GM18517 (cell line): ENCODE measurements around the gene STIP1.
"Not testable (repeated sequence)": the region's sequence is repeated elsewhere in the genome, so short reads cannot be mapped to it uniquely, and the experiment has no call there.

Experiments used
- ATAC-seq: cut with Tn5 transposase; IDR thresholded peaks from one replicate; pipeline ENCODE4 v1.9.1; 2021; ENCODE audit warnings: mild to moderate bottlenecking, moderate library complexity; ENCODE audit not compliant: unreplicated experiment

Gene STIP1

DNA sequence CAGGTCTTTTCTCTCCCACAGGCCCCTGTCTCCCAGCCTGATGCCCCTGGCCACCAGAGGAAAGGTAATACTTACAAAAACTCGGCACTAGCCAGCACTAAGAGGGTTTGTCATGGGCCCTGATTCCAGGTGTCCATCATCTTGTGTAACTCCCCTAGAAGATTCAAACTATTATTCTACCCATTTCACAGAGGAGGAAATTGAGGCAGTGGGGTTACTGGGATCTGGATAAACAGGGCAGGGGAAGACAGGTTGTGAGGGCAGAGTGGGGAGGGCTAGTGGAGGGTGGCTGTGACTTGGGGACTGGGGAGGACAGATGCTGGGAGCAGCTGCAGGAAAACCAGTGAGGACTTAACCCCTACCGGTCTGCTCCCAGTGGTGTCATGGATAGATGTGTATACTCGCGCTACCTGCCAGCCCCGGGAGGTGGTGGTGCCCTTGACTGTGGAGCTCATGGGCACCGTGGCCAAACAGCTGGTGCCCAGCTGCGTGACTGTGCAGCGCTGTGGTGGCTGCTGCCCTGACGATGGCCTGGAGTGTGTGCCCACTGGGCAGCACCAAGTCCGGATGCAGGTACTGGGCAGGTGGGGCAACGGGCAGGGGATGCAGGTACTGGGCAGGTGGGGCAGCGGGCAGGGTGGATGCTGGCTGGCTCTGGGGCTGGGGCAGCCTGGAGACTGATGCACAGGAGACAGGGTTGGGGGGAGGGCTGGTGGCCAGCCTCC lies 49.6 kb downstream of the STIP1 start:
- ATAC-seq, result no peak

DNA sequence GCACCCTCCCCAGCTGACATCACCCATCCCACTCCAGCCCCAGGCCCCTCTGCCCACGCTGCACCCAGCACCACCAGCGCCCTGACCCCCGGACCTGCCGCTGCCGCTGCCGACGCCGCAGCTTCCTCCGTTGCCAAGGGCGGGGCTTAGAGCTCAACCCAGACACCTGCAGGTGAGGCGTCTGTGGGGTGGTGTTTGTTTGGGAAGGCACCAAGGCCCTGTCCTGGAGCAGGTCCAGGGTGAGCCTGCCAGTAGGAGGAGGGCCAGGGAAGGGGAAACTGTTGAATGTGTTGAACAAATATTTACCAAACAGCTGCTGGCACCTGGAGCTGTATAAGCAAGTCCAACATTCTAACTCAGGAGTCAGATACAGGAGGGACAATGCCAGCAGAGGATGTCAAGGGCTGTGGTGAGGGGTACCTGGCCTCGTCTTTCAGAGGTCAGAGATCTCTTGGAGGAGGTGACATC lies 51.5 kb downstream of the STIP1 start:
- no peak for ATAC-seq

DNA sequence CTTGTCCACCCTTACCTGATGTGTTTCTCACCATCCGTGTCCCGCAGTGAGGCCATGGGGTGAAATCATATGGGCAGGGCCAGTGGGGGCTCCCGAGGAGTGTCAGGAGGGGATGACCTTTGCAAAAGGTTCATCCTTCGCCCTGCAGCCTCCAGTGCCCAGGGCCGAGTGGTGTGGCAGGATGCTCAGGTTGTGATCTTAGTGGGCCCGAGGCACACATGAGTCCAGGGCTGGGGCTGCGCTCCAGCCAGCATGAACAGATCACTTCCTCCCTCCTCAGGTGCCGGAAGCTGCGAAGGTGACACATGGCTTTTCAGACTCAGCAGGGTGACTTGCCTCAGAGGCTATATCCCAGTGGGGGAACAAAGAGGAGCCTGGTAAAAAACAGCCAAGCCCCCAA lies 52.1 kb downstream of the STIP1 start:
- no peak for ATAC-seq

- no peak for ATAC-seq
Measured at GRCh38 chr11:64238999-64239398, 53.0 kb downstream of the STIP1 start.

GRCh38 chr11:64239662-64240434 lies 53.9 kb downstream of the STIP1 start:
- ATAC-seq, result peak; percentile 18

GRCh38 chr11:64240435-64241240 lies 54.7 kb downstream of the STIP1 start, which contains the start of gene FKBP2:
Gene FKBP2 (plus strand): TSS chr11:64241095. CDS start chr11:64242388, 1,293 bp downstream.
- peak; percentile 47 for ATAC-seq

GRCh38 chr11:64241241-64241490 lies 55.2 kb downstream of the STIP1 start:
- peak; percentile 53 for ATAC-seq

GRCh38 chr11:64241491-64242374 lies 55.8 kb downstream of the STIP1 start:
- ATAC-seq, result peak; percentile 4

GRCh38 chr11:64243236-64243854 lies 57.4 kb downstream of the STIP1 start:
- no peak for ATAC-seq

DNA sequence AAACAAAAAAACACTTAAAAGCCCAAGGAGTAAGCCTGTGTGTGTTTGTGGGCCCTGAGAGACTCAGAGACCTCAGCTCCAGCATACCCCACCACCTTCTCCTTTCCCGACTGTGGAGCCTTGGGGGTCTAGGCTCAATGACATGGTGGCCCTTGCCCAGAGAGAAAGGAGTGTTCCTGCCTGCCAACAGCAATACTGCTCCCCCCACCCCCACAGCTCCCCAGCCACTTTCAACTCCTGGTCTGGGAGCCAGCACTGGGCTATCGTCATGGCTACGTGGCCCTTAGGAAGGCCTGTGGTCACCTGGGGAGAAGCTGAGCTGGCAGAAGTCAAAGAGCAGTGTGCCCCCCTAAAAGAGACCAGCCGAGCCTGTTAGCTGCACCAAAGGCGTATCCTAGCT lies 58.1 kb downstream of the STIP1 start:
- no peak for ATAC-seq

DNA sequence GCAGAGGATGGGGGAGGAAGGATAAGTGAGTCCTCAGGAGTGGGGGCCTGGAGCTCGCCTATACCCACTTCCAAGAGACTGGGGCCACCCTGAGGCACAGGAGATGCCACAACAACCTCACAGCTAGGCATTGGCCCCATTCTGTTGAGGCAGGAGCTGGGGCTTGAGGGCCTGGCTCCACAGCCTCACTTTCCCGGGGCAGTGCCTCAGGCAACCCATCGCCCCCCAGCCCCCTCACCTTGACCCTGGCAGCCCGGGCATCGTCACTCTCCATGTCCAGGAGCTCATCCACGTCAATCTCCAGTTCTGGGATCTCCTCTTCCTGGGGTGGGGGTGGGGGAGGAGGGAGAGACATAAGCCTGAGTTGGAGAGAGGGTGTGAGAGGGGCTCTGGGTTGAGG lies 59.0 kb downstream of the STIP1 start:
- ATAC-seq, result no peak

DNA sequence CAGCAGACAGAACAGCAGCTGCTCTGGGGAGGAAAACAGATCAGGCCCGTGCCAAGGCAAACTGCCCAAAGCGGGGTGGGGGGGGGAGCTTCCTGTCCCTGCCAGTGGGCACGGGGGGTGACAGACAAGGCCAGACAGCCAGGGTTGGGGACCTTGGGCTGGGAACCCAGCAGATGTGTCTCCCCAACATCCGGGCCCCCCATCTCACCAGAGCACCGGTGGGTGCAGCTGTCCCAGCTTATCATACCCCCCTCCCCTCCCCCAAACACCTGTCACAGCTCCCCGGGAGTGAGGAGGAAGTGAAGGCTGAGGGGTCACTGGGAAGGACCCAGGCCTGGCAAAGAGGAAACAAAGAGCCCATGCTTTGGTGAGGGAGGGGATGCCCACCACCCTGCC lies 59.4 kb downstream of the STIP1 start:
- ATAC-seq, result no peak

DNA sequence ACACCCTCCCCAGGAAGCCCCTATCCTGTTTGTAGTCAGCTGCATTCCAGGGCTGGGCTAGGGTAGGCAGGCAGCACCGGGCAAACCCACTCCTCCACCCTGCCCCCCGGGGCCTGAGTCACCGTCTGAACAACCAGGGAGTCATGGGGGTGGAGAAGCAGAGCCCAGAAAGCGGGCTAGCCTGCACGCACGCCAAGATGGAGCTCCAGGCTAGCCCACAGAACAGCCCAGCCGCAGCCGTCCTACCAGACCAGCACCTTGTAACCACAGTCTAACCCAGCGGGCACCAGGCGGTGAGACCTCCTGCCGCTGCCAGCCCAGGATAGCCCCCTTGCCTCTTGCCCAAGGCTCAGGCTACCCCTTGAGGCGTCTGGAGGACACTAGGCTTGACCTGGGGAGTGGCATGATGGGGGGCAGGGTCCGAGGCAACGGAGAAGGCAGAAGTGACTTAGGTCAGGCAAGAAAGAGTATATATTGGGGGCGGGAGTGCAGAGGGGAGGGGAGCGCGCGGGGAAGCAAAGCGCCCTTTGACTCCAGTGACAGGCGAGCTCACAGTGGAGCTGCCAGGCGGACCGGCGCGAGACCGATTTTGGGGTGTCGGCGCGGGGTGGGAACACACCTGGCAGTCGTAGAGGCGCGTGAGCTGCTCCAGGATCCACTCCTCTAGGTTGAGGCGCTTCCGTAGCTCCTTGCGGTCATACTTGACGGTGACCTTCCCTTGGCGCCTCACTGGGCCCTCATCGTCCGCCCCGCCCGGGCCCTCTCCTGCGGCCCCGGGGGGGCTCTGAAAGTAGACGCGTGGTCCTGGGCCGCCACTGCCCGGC lies 60.0 kb downstream of the STIP1 start:
- no peak for ATAC-seq

GRCh38 chr11:64246621-64246870 lies 60.6 kb downstream of the STIP1 start:
- not testable (repeated sequence) for ATAC-seq

DNA sequence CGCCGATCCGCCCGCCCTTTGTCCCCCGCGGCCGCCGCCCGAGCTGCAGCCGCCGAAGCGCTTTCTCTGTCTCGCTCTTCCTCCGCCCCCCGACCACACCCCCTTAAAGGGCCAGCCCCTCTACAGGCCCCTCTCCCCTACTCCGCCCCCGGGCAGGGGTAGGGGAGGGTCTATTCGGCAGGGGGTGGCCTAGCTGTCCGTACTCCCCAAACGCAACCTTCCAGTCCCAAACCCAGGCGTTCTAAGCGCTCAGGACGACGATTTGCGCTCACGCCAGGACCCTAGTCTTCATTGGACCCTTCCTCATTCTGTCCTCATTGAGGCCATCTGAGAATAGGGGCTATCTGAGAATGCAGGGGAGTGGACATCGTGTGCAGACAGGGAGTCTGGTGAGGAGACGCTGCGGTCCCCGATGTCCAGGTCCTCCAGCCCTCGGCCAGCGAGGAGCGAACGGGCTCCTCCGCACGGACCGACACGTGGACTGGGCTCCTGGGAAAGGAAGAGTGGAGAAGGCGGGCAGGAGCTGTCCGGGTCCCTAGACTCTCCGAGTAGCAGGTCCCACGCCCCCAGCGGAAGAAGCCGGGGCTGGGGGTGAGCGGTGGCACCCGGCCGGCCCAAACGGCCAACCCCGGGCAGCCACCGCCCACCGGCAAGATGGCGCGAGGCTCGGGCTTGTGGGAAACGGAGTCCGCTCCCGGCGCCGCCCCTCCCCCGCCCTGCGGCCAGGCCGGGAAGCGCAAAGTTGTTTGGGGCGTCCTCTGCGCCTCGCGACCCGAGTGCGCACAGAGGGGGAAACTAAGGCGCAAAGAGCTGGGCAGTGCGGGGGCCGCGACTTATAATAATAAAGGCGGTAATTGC lies 61.1 kb downstream of the STIP1 start, which contains the start of gene PPP1R14B:
PPP1R14B (minus strand) TSS at position 73 of the 858 bp plus-strand sequence. CDS start 270 bp downstream, outside the sequence.
- no peak for ATAC-seq

DNA sequence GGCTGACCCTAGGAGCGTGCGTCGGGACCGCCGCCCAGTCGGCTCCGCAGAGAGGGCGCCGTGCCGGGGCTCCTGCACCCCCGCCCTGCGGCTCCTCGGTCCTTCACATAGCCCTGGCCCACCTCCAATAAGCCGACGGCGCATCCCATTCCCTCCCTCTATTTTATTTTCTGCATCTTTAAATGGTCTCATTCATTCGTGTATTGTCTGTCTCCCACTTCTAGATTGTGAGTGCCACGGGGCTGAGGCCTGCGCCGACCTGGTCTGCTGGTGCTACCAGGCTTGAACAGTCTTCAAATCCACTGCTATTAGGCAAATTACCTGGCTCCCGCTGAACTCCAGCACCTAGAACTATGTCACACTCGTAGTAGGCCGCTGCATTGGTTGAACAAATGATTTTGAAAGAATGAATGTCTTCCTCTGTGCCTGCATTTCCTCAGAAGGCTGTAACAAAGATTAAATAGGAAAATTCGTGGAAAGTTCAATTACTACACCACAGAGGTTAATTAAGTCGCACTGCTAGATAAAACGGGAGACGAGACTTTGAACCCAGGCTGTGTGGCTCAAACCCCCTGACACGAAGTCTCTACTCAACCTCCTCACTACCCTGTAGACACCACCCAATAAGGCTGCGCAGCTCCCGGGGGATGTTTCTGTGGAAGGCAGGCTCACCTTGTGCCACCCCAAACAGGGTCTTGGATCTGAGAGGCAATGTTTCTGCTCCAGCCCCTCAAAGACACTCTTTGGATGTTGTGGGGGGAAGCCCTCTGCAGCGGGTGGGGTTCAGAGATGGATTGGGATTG lies 62.0 kb downstream of the STIP1 start:
- no peak for ATAC-seq

- ATAC-seq, result no peak
Measured at GRCh38 chr11:64248578-64248977, 62.6 kb downstream of the STIP1 start.

DNA sequence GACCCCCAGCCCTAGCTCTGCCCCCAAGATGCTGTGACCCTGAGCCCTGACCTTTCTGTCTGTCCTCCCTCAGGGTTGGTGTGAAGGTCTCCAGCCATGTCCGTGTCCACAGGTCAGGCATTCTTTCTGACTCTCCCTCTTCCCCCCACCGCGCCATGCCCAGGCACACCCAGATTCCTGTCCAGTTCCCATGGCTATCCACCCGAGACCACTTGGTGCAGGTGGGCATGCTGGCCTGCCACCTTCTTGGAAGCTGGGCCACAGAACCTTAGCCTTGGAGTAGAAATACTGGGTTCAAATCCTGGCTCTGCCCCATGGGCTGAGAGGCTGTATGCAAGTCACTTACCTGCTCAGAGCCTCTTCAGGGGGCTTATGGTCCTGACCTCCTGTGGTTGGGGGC lies 63.1 kb downstream of the STIP1 start:
- no peak for ATAC-seq
